SK-N-MC (cell line): ENCODE measurements around the gene CCL25.

Source experiments
- EZH2 ChIP-seq: fragments of 200-600 bp; sonication (generic); IDR thresholded peaks from one replicate; pipeline ENCODE4 v1.6.1; 2017; ENCODE audit warnings: antibody characterized with exemption
- POLR2AphosphoS5 ChIP-seq: IDR thresholded peaks from 2 replicates; pipeline ENCODE4 v1.6.1; 2012; ENCODE audit warnings: mild to moderate bottlenecking, low read depth, low read length, borderline replicate concordance

DNA sequence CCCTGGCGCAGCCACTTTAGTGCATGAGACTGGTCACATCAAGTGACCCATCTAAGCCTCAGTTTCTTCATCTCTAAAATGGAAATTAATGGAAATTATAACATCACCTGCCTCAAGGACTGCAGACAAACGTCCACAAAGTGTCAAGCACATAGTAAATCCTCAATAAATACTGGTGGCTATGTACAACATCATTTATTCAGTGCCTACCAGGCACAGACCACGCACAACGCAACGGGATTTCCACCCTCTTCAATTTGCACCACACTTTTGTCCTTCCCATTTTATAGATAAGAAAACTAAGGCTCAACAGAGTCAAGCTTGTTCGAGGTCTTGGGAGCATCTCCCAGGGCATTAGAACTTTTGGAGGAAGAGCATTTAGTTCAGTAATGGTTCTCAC is 48.6 kb upstream of the CCL25 start:
- TF ChIP-seq EZH2 (no peak), POLR2AphosphoS5 (no peak)
